ENCODE data around the gene SGO2.

- TF ChIP-seq POLR2A (IDR thresholded peaks at IDR 0.05) (no peak), CTCF (IDR thresholded peaks at IDR 0.05) (no peak)
These were observed 51.0 kb downstream of the SGO2 start for GRCh38 chr2:200577027-200577426.
